Measurements from ENCODE around the gene POLDIP2. TPM values are rescaled to one million over a fixed set of nuclear protein-coding genes. Genes with fewer than 3 reads are reported as not detected.

The POLDIP2 gene
- total and polyA plus RNA-seq, 9 of the 15 experiments (the other 6 are each of a cell fraction or from before 2014, with no cell fraction given), result 22.0 to 137 (median 104) TPM

DNA sequence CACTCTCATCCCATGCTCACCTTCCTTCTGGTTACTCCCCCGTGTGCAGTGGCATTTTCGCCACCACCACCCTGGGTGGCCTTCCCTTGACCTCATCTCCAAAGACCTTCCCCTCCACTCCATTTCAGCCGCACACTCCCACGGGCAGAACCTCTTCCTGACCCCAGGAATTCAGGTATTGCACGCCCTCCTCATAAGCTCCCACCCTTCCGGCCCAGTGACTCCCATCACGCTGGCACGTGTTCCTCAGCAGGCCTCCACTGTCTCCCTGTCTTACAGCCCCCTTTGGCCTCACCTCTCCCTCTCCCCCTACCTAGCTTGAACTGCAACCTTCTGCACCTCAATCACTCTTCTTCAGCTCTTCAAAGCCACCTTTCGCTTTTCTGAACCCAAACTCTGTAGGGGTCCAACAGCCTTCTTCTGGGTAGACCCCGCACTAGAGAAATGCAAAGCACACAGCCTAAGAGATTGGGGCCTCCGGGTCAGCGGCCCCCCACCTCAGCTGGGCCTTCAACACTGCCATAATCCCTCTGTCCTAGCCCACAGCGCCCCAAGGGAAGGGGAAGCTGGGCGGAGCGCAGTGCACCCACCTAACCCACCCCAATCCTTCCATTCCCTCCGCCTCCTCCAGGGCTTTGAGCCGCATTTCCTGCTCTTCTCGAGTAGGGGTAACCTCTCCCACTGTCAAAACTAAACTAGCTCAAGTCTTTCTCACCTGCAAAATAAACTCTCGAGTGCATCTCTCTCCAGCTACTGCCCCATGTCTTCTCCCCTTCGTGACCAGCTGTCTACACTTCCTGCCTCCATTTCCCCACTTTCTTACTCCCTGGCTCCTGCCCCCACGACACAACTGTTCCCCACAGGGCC lies 40.0 kb downstream of the POLDIP2 start (continued):
- TF ChIP-seq, protein P1, sequence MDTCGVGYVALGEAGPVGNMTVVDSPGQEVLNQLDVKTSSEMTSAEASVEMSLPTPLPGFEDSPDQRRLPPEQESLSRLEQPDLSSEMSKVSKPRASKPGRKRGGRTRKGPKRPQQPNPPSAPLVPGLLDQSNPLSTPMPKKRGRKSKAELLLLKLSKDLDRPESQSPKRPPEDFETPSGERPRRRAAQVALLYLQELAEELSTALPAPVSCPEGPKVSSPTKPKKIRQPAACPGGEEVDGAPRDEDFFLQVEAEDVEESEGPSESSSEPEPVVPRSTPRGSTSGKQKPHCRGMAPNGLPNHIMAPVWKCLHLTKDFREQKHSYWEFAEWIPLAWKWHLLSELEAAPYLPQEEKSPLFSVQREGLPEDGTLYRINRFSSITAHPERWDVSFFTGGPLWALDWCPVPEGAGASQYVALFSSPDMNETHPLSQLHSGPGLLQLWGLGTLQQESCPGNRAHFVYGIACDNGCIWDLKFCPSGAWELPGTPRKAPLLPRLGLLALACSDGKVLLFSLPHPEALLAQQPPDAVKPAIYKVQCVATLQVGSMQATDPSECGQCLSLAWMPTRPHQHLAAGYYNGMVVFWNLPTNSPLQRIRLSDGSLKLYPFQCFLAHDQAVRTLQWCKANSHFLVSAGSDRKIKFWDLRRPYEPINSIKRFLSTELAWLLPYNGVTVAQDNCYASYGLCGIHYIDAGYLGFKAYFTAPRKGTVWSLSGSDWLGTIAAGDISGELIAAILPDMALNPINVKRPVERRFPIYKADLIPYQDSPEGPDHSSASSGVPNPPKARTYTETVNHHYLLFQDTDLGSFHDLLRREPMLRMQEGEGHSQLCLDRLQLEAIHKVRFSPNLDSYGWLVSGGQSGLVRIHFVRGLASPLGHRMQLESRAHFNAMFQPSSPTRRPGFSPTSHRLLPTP (IDR thresholded peaks at IDR 0.05; ENCODE audit: borderline replicate concordance, extremely low read depth, insufficient read length), result no peak
- TF ChIP-seq PYGO2 (tag; IDR thresholded peaks at IDR 0.05) (no peak), POLR2G (IDR thresholded peaks at IDR 0.05; ENCODE audit: low read depth, low read length) (0 out of 2 replicates have a peak, but pooled peaks have one; percentile 4), ETV6 (IDR thresholded peaks at IDR 0.05; ENCODE audit: borderline replicate concordance in 1 of 2, low read depth in 2 of 2, low read length in 1 of 2) (no peak), ETV6 (CRISPR knock-in tag; IDR thresholded peaks at IDR 0.05; ENCODE audit: borderline replicate concordance) (no peak), MECOM (CRISPR knock-in tag; IDR thresholded peaks at IDR 0.05) (no peak), ZNF217 (CRISPR knock-in tag; IDR thresholded peaks at IDR 0.05) (no peak), TCF7L2 (IDR thresholded peaks at IDR 0.05; ENCODE audit: low read depth, low read length) (no peak), SRSF7 (optimal IDR thresholded peaks at IDR 0.05; ENCODE audit: low read depth, low read length) (no peak), ZNF76 (CRISPR knock-in tag; IDR thresholded peaks at IDR 0.05; ENCODE audit: borderline replicate concordance) (no peak), RFX7 (CRISPR knock-in tag; IDR thresholded peaks at IDR 0.05) (no peak), SMARCA4 (IDR thresholded peaks at IDR 0.05) (peak; percentile 27; the same call in 1 of the 2 replicates), ZNF696 (CRISPR knock-in tag; conservative IDR thresholded peaks at IDR 0.05) (no peak), RBM39 (optimal IDR thresholded peaks at IDR 0.05; ENCODE audit: low read depth, low read length) (peak; percentile 26), NELFE (IDR thresholded peaks at IDR 0.05; ENCODE audit: insufficient read depth, insufficient read length) (no peak)
- TF ChIP-seq, protein P2, sequence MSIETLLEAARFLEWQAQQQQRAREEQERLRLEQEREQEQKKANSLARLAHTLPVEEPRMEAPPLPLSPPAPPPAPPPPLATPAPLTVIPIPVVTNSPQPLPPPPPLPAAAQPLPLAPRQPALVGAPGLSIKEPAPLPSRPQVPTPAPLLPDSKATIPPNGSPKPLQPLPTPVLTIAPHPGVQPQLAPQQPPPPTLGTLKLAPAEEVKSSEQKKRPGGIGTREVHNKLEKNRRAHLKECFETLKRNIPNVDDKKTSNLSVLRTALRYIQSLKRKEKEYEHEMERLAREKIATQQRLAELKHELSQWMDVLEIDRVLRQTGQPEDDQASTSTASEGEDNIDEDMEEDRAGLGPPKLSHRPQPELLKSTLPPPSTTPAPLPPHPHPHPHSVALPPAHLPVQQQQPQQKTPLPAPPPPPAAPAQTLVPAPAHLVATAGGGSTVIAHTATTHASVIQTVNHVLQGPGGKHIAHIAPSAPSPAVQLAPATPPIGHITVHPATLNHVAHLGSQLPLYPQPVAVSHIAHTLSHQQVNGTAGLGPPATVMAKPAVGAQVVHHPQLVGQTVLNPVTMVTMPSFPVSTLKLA (conservative IDR thresholded peaks at IDR 0.05), result peak; percentile 40 to 44; a peak in 2 of 4 replicates
- TF ChIP-seq, protein P3, sequence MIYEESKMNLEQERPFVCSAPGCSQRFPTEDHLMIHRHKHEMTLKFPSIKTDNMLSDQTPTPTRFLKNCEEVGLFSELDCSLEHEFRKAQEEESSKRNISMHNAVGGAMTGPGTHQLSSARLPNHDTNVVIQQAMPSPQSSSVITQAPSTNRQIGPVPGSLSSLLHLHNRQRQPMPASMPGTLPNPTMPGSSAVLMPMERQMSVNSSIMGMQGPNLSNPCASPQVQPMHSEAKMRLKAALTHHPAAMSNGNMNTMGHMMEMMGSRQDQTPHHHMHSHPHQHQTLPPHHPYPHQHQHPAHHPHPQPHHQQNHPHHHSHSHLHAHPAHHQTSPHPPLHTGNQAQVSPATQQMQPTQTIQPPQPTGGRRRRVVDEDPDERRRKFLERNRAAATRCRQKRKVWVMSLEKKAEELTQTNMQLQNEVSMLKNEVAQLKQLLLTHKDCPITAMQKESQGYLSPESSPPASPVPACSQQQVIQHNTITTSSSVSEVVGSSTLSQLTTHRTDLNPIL (CRISPR knock-in tag; IDR thresholded peaks at IDR 0.05), result no peak
- TF ChIP-seq, protein P4, sequence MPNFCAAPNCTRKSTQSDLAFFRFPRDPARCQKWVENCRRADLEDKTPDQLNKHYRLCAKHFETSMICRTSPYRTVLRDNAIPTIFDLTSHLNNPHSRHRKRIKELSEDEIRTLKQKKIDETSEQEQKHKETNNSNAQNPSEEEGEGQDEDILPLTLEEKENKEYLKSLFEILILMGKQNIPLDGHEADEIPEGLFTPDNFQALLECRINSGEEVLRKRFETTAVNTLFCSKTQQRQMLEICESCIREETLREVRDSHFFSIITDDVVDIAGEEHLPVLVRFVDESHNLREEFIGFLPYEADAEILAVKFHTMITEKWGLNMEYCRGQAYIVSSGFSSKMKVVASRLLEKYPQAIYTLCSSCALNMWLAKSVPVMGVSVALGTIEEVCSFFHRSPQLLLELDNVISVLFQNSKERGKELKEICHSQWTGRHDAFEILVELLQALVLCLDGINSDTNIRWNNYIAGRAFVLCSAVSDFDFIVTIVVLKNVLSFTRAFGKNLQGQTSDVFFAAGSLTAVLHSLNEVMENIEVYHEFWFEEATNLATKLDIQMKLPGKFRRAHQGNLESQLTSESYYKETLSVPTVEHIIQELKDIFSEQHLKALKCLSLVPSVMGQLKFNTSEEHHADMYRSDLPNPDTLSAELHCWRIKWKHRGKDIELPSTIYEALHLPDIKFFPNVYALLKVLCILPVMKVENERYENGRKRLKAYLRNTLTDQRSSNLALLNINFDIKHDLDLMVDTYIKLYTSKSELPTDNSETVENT (CRISPR knock-in tag; IDR thresholded peaks at IDR 0.05), result no peak

Measured in K562 (cell line).